Activated CD4-positive, alpha-beta memory T cell treated with anti-CD3 and anti-CD28 coated beads, Interleukin-2, amount 10 ng/mL, durations not matched to agents 7 days and 5 days (primary cell): ENCODE data around the gene PMEL. TPM values are rescaled to one million over a fixed set of nuclear protein-coding genes. Genes with fewer than 3 reads are reported as not detected.
"Not testable (repeated sequence)": the region's sequence is repeated elsewhere in the genome, so short reads cannot be mapped to it uniquely, and the experiment has no call there.

Experiments
- CTCF ChIA-PET: fragments of 350-600 bp; sonication (Branson Sonifier 250); formaldehyde crosslinking; loops from one replicate; lab custom pipeline; 2021; ENCODE audit warnings: antibody characterized with exemption, inconsistent platforms; lab: Charles Lee
- POLR2A ChIA-PET: fragments of 350-600 bp; sonication (Branson Sonifier 250); formaldehyde crosslinking; loops from one replicate; lab custom pipeline; 2021; ENCODE audit warnings: antibody characterized with exemption; lab: Charles Lee
- DNase-seq: peaks from one replicate; pipeline ENCODE4 v3.0.0-alpha.2; 2020
- H3K27ac Mint-ChIP-seq: one replicate; pipeline ENCODE4 v1.8.0; 2021; ENCODE audit warnings: mild to moderate bottlenecking, mixed read lengths
- H3K27me3 Mint-ChIP-seq: one replicate; pipeline ENCODE4 v1.8.0; 2021; ENCODE audit warnings: mixed read lengths
- H3K36me3 Mint-ChIP-seq: one replicate; pipeline ENCODE4 v1.8.0; 2021; ENCODE audit warnings: low read depth, mixed read lengths
- H3K4me1 Mint-ChIP-seq: one replicate; pipeline ENCODE4 v1.8.0; 2021; ENCODE audit warnings: mixed read lengths
- H3K4me3 Mint-ChIP-seq: one replicate; pipeline ENCODE4 v1.8.0; 2021; ENCODE audit warnings: mild to moderate bottlenecking, mixed read lengths
- H3K9me3 Mint-ChIP-seq: one replicate; pipeline ENCODE4 v1.8.0; 2021; ENCODE audit warnings: mixed read lengths
- total RNA-seq, 2 experiments: library from RNA; stranded (reverse); gene quantifications; one replicate each; pipeline ENCODE4 v1.2.3, GENCODE V29; 2021

Gene PMEL
- total RNA-seq, 2 experiments from 2014 or later = 0.33 to 0.60 TPM

DNA sequence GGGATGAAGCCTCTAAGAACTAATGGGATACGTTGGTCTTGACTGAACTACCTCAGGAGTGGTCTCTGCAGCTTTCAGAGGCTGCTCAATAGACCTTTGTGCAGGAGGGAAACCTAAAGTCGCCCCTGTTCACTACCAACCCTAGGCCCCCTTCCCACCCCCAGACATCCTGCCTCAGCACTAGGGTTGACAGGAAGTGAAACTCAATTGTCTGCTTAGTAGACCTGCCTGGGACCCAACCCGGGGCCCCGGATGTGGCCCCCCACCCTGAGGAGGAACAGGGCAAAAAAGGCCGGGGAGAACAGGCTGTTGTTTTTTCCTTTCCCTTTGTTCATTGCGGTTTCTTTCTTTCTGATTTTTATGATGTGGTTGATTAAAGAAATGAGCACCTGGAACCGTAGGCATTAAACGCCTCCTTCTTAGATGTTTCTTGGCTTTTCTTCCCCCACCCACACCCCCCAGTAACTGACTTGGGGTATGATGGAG is 36.5 kb downstream of the PMEL start:
- H3K36me3 Mint-ChIP-seq = peaks cover 58% of the 10 kb centered on the region

DNA sequence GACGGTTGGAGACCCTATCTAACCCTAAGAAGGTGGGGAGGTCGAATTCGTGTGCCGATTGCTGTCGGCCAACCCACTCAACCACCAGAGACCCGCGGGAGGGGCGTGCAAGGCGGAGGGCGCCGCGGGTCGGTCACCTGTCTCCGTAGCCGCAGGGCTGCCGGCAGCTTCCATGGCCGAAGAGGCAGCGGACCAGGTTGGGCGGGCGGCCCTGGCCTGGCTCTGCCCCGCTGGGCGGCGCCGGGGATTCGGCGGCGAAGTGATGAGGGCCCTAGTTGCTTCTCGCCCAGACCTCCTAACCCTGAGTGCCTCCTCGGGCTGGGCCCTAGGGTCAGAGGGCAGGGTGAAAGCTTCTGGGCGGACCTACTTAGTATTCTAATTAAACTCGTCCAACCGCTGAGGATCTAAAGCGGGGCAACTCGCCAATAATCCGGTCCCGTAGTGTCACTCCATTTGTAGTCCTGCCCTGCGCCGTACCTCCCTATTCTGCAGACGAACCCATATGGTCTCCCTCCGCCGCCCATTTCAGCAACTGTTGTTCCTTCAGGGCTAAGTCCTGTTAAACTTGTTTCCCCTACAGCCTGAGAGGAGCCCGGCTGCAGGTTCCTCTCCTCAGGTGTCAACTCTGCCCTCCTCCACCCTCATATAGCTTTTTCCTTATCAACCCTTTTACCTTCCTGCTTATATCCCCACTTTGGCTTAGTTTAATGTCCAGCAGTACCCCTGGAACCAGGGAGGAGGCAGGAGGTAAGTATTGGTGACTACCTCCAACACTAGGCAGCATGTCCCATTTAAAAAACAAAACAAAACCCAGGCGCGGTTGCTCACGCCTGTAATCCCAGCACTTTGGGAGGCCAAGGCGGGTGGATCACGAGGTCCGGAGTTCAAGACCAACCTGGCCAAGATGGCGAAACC is 38.0 kb downstream of the PMEL start, which contains the start of gene PYM1:
PYM1 (minus strand) TSS at position 307 of the 915 bp plus-strand sequence; CDS start at position 174, 133 bp downstream.
- peak within 1 kb of the TSS; percentile 96 for H3K27ac Mint-ChIP-seq
- POLR2A ChIA-PET = interaction anchor here (0.7 to 8.1 kb wide), 29 partner anchors 9 to 432 kb away, joined by 3 to 122 read pairs (median 4); partner anchors contain the start of genes BLOC1S1, CD63, DNAJC14 and MYL6B
- H3K4me1 Mint-ChIP-seq = peaks cover 49% of the 10 kb centered on the region

More for the DNA sequence above, 36.5 kb downstream of the PMEL start:
- POLR2A ChIA-PET = interaction anchor here (1.0 to 8.1 kb wide), 15 partner anchors 8 to 199 kb away, joined by 3 to 122 read pairs (median 9); partner anchors contain the start of genes DNAJC14, ORMDL2, PA2G4 and RAB5B
- peak; percentile 89 for DNase-seq
- no peaks in the 10 kb centered on the region for H3K27me3 Mint-ChIP-seq
- CTCF ChIA-PET = interaction anchor here (0.5 to 7.5 kb wide), 7 partner anchors 10 to 191 kb away, joined by 4 to 59 read pairs (median 14); partner anchors contain the start of genes ORMDL2, RAB5B and SARNP
- H3K4me1 Mint-ChIP-seq = peaks cover 56% of the 10 kb centered on the region
- H3K9me3 Mint-ChIP-seq = no peaks in the 10 kb centered on the region
- H3K27ac Mint-ChIP-seq = peak overlapping the region; percentile 96
- peak overlapping the region; percentile 91 for H3K4me3 Mint-ChIP-seq

GRCh38 chr12:55926738-55927587 is 38.9 kb downstream of the PMEL start:
- DNase-seq = peak; percentile 95
- H3K9me3 Mint-ChIP-seq = no peaks in the 10 kb centered on the region
- H3K4me3 Mint-ChIP-seq = peak overlapping the region; percentile 91
- POLR2A ChIA-PET = interaction anchor here (0.7 to 8.1 kb wide), 38 partner anchors 10 to 433 kb away, joined by 3 to 122 read pairs (median 4); partner anchors contain the start of genes BLOC1S1, CD63, DNAJC14 and IKZF4
- H3K36me3 Mint-ChIP-seq = peaks cover 54% of the 10 kb centered on the region
- no peaks in the 10 kb centered on the region for H3K27me3 Mint-ChIP-seq
- CTCF ChIA-PET = interaction anchor here (0.7 to 7.5 kb wide), 26 partner anchors 9 to 433 kb away, joined by 3 to 59 read pairs (median 4); partner anchors contain the start of genes BLOC1S1, DNAJC14, ORMDL2 and RAB5B
- H3K4me1 Mint-ChIP-seq = peaks cover 53% of the 10 kb centered on the region
- peak overlapping the region; percentile 96 for H3K27ac Mint-ChIP-seq

More for the DNA sequence above, 38.0 kb downstream of the PMEL start, which contains the start of gene PYM1:
- CTCF ChIA-PET = interaction anchor here (0.7 to 7.5 kb wide), 9 partner anchors 8 to 218 kb away, joined by 4 to 59 read pairs (median 14); partner anchors contain the start of genes DNAJC14, ORMDL2, RAB5B and SARNP
- no peaks in the 10 kb centered on the region for H3K27me3 Mint-ChIP-seq
- no peaks in the 10 kb centered on the region for H3K9me3 Mint-ChIP-seq
- DNase-seq = peak; percentile 88
- peaks cover 55% of the 10 kb centered on the region for H3K36me3 Mint-ChIP-seq
- H3K4me3 Mint-ChIP-seq = peak within 1 kb of the TSS; percentile 91

DNA sequence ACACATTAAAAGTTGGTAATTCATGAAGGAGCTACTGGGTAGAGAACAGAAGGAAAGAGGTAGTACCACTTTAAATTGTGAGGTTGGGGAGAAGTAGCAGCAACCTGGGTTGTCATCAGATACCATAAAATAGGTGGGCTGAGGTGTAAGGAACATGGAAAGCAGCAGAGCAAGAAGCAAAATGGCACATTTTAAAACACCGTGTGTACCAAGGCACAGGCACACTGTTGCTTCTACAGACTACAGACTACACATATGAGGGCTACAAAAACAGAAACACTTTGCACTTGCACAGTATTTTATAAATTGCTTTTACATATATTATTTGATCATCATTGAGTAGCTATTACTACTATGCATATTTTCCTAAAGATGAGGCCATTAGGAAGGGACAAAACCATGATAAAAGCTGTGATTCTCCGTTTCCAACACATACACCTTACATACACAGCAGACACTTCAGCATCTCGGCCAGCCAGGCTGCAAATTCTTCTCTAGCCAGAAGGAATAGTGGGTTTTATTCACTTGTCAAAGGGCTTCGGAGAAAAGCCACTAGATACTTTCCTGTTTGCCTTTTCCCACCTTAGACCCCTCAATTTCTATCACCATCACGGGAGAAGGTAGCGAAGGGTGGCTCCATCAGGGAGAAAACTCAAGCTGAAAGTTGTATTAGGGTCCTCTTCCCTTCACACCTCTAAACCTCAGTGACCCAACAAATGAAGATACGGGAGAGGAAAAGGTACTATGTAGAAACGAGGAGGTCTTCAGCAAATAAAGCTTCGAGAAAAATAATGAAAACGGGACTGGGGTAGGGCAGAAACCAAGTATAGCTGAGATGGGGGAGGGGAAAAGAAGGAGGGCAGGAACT is 39.7 kb downstream of the PMEL start:
- H3K36me3 Mint-ChIP-seq = peaks cover 50% of the 10 kb centered on the region
- H3K9me3 Mint-ChIP-seq = no peaks in the 10 kb centered on the region
- no peaks in the 10 kb centered on the region for H3K27me3 Mint-ChIP-seq
- peaks cover 60% of the 10 kb centered on the region for H3K4me1 Mint-ChIP-seq
- CTCF ChIA-PET = interaction anchor here (0.7 to 7.5 kb wide), 25 partner anchors 9 to 434 kb away, joined by 3 to 59 read pairs (median 4); partner anchors contain the start of genes BLOC1S1, DNAJC14, ORMDL2 and RAB5B
- peak overlapping the region; percentile 91 for H3K4me3 Mint-ChIP-seq
- DNase-seq = no peak
- peak overlapping the region; percentile 96 for H3K27ac Mint-ChIP-seq
- POLR2A ChIA-PET = interaction anchor here (0.7 to 8.1 kb wide), 26 partner anchors 9 to 295 kb away, joined by 3 to 122 read pairs (median 5); partner anchors contain the start of genes BLOC1S1, CD63, DNAJC14 and IKZF4

GRCh38 chr12:55925371-55925770 is 40.5 kb downstream of the PMEL start:
- Mint-ChIP-seq H3K27me3 (no peaks in the 10 kb centered on the region), H3K9me3 (no peaks in the 10 kb centered on the region), H3K36me3 (peaks cover 52% of the 10 kb centered on the region), H3K4me1 (peaks cover 59% of the 10 kb centered on the region), H3K4me3 (peak overlapping the region; percentile 91), H3K27ac (peak overlapping the region; percentile 96)
- ChIA-PET CTCF (interaction anchor here (1.1 to 7.5 kb wide), 16 partner anchors 8 to 209 kb away, joined by 3 to 59 read pairs (median 6); partner anchors contain the start of genes BLOC1S1, DNAJC14, ORMDL2 and RAB5B), POLR2A (interaction anchor here (1.0 to 8.1 kb wide), 13 partner anchors 9 to 296 kb away, joined by 3 to 122 read pairs (median 8); partner anchors contain the start of genes CD63, DNAJC14, IKZF4 and ORMDL2)
- DNase-seq = no peak

DNA sequence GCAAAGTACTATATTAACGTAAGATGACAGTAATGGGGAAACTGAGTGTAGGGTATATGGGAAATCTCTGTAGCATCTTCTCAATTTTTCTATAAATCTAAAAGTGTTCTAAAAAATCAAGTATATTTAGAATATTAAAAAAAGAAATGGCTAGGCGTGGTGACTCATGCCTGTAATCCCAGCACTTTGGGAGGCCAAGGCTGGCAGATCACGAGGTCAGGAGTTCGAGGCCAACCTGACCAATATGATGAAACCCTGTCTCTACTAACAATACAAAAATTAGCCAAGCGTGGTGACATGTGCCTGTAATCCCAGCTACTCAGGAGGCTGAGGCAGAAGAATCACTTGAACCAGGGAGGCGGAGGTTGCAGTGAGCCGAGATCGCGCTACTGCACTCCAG is 42.2 kb downstream of the PMEL start:
- H3K27me3 Mint-ChIP-seq, H3K27ac Mint-ChIP-seq, H3K4me3 Mint-ChIP-seq, H3K9me3 Mint-ChIP-seq, DNase-seq, CTCF ChIA-PET: not testable (repeated sequence)
- POLR2A ChIA-PET = interaction anchor here (5.7 kb wide), 1 partner anchor 94 kb away, joined by 61 read pairs; the partner anchor contains the start of gene DNAJC14
- Mint-ChIP-seq H3K4me1 (peaks cover 46% of the 10 kb centered on the region), H3K36me3 (peaks cover 59% of the 10 kb centered on the region)

- Mint-ChIP-seq H3K9me3 (no peaks in the 10 kb centered on the region), H3K36me3 (peaks cover 58% of the 10 kb centered on the region), H3K4me1 (peaks cover 45% of the 10 kb centered on the region), H3K27ac (no peak overlapping the region), H3K27me3 (no peaks in the 10 kb centered on the region), H3K4me3 (no peak overlapping the region)
- POLR2A ChIA-PET = no interaction called here
- CTCF ChIA-PET = interaction anchor here (1.4 to 1.8 kb wide), 2 partner anchors 18 to 91 kb away, joined by 3 to 6 read pairs; no protein-coding TSS in a partner anchor
- no peak for DNase-seq
Observed at GRCh38 chr12:55922126-55922525, 43.7 kb downstream of the PMEL start.

DNA sequence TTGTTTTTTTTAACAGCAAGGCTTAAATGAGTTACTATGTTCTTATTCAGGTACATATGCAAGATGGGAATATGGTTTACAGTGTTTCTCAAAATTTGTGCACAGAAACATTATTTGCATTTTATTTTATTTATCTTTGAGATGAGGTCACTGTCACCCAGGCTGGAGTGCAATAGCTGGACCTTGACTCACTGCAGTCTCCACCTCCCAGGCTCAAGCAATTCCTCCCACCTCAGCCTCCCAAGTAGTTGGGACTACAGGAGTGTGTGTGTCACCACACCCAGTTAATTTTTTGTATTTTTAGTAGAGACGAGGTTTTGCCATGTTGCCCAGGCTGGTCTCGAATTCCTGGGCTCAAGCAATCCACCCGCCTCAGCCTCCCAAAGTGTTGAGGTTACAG is 46.8 kb downstream of the PMEL start:
- DNase-seq, H3K27me3 Mint-ChIP-seq, H3K4me3 Mint-ChIP-seq, CTCF ChIA-PET, H3K27ac Mint-ChIP-seq, H3K9me3 Mint-ChIP-seq: not testable (repeated sequence)
- peaks cover 44% of the 10 kb centered on the region for H3K4me1 Mint-ChIP-seq
- POLR2A ChIA-PET = interaction anchor here (1.2 kb wide), 1 partner anchor 10 kb away, joined by 3 read pairs; no protein-coding TSS in a partner anchor
- H3K36me3 Mint-ChIP-seq = peaks cover 56% of the 10 kb centered on the region

- no peak overlapping the region for H3K4me3 Mint-ChIP-seq
- peaks cover 52% of the 10 kb centered on the region for H3K36me3 Mint-ChIP-seq
- H3K4me1 Mint-ChIP-seq = peaks cover 33% of the 10 kb centered on the region
- H3K27me3 Mint-ChIP-seq = no peaks in the 10 kb centered on the region
- H3K9me3 Mint-ChIP-seq = no peaks in the 10 kb centered on the region
- POLR2A ChIA-PET = interaction anchor here (1.2 kb wide), 1 partner anchor 11 kb away, joined by 5 read pairs; no protein-coding TSS in a partner anchor
- peak overlapping the region; percentile 59 for H3K27ac Mint-ChIP-seq
- no peak for DNase-seq
- CTCF ChIA-PET = interaction anchor here (0.7 to 1.2 kb wide), 5 partner anchors 11 to 171 kb away, joined by 3 to 7 read pairs (median 3); partner anchors contain the start of gene DNAJC14
Observed at GRCh38 chr12:55915482-55915859, 50.4 kb downstream of the PMEL start.

GRCh38 chr12:55912908-55913307 is 52.9 kb downstream of the PMEL start:
- H3K9me3 Mint-ChIP-seq = no peaks in the 10 kb centered on the region

More at GRCh38 chr12:55912908-55913307, 52.9 kb downstream of the PMEL start:
- CTCF ChIA-PET = no interaction called here
- Mint-ChIP-seq H3K4me1 (peaks cover 36% of the 10 kb centered on the region), H3K36me3 (peaks cover 49% of the 10 kb centered on the region), H3K27me3 (no peaks in the 10 kb centered on the region), H3K27ac (no peak overlapping the region), H3K4me3 (no peak overlapping the region)
- no peak for DNase-seq
- POLR2A ChIA-PET = interaction anchor here (2.6 kb wide), 1 partner anchor 13 kb away, joined by 21 read pairs; no protein-coding TSS in a partner anchor
